Inflammatory macrophage treated with lipopolysaccharide for 1 hour (primary cell): ENCODE data around the gene EFNA5.

Experiments used
- DNase-seq, 2 donors: peaks; one replicate each; pipeline ENCODE4 v3.0.0-alpha.2; 2020 to 2022

Gene EFNA5

DNA sequence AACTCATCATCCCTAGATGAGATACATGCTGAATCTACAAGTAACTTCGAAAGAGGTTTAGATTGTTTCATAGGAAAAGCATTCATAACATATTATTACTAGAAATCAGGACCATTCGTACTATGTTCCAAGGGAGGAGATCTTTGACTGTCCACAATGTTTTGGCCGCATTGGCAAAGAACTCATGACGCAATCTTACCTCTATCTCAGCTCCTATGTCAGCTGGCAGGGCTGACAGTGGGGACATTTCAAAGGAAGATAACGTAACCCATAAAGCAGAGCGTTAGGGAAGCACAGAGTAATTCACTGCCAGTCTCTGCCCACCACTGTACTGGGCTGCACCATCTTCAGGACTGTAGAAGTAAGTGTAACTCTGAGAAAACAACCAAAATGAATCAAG is 69.7 kb downstream of the EFNA5 start:
- no peak for DNase-seq

GRCh38 chr5:107598958-107599357 is 71.8 kb downstream of the EFNA5 start:
- no peak for DNase-seq

DNA sequence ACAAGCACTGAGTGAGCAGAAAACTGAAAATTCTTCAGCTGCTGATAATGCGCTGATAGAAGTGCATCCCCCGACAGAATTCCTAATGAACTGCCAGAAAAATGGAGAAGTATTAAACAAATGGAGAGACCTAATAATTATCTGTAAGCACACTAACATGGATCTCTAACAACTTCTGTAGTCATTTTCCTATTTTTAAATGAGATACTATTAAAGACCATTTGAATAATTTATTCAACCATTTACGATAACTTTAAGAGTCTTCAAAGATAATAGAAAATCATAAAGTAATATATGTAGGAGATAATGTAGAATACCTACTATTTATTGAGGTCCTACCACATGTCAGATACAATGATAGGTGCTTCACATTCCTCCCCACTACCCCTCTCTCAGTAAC is 72.9 kb downstream of the EFNA5 start:
- DNase-seq = no peak

DNA sequence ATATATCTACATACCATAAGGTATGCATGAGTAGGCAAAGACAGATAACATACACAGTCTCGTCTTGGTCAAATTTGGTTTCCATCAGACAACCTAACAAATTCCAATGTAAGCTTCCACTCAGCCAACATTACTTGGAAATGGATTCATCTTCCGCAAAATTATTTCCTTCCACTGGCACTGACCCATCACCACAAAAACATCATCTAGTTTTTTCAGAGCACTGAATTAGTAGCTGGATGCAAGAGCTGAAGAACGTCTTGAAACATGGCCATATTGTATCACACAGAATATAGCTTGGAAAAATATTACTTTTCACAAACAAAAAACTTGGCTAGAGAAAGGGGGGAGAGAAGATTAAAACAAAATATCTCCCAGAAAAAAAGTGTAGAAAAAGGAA is 73.5 kb downstream of the EFNA5 start:
- DNase-seq = no peak

- DNase-seq = no peak
Observed at GRCh38 chr5:107594253-107595045, 76.3 kb downstream of the EFNA5 start.

DNA sequence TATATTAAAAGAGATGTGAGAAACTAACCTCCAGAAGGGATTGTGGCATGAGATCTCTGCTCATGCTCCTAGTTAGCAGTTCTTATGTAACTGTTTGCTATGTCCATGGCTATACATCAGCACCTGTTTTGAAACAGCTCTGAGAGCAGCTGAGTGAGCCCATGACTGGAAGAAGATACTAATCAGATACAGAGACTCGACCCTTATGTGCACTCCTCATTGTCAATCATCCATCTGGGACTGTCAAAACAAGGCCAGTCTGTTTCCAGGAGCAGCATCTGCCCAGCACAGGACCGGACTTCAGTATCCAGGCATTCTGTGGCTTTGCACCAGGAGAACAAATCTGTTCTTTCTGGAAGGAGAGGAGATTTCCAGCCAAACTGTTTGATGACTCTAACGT is 77.7 kb downstream of the EFNA5 start:
- DNase-seq = no peak

DNA sequence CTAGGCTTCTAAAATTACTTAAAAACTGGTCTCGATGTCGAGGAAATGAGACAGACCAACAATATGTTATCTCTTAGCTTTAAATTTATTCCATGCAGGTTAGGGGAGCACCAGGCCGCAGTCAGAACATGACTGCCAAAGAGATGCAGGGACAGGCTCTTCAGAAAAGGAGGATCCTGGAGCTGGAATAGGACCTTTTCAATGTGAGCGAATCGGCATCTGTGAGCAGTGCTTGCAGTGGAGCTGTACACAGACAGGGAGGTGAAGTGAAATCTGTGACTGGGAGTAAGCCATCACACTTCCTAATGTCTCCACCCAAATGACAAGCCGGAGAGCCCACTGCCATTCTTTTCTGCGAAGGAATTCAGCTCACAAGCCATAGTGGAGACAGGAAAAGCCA is 78.2 kb downstream of the EFNA5 start:
- DNase-seq = no peak

GRCh38 chr5:107590686-107591085 is 80.1 kb downstream of the EFNA5 start:
- DNase-seq = no peak

GRCh38 chr5:107589520-107590193 is 81.1 kb downstream of the EFNA5 start:
- DNase-seq = no peak

DNA sequence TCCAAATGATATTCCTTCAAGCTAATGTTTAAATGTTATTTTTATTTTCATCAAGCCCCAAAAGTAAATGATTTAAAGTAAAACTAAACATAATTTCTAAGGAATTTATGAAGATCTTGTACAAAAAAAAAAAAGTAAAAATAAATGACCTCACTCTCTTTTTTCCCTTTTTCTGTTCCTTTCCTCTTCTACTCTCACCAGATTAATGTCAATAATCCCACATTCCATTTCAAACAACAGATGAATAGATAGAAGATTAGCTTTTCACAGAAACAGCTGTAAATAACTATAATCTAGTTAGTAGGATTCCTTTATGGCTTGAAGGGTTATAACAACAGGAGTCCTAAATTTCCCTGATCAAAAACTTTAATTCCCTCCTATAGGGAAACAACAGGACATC is 88.1 kb downstream of the EFNA5 start:
- no peak for DNase-seq

- DNase-seq = no peak
Observed at GRCh38 chr5:107580889-107581820, 89.6 kb downstream of the EFNA5 start.

- no peak for DNase-seq
Observed at GRCh38 chr5:107578051-107578635, 92.6 kb downstream of the EFNA5 start.

DNA sequence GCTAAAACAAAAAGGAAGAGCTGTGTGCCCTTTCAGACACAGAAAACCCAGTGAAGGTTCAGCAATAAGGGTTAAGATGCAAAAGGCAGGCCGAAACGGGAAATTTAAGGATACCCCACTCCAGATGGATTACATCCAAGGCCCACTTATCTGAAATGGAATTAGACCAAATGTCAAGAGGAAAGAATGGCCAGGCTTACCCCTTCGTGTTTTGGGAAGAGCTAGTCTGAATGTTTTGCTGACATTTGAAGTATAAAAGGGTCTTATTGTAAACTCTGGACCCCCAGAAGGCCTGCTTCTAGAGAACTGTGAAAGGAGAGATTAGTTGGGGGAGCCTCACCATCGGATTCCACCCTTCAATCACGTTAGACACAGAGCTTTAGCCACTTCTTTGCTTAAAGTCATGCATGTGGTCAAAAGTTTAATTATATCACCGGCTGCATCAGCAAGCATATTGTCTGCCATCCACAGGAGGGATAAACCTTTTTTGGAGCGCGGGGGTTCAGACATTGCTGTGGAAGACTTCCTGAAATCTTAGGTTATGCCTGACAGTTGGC is 93.3 kb downstream of the EFNA5 start:
- no peak for DNase-seq

- no peak for DNase-seq
Observed at GRCh38 chr5:107576736-107577393, 93.9 kb downstream of the EFNA5 start.

GRCh38 chr5:107576155-107576554 is 94.6 kb downstream of the EFNA5 start:
- DNase-seq = no peak

- DNase-seq = no peak
Observed at GRCh38 chr5:107574287-107574686, 96.5 kb downstream of the EFNA5 start.

GRCh38 chr5:107572715-107573368 is 97.9 kb downstream of the EFNA5 start:
- no peak for DNase-seq

DNA sequence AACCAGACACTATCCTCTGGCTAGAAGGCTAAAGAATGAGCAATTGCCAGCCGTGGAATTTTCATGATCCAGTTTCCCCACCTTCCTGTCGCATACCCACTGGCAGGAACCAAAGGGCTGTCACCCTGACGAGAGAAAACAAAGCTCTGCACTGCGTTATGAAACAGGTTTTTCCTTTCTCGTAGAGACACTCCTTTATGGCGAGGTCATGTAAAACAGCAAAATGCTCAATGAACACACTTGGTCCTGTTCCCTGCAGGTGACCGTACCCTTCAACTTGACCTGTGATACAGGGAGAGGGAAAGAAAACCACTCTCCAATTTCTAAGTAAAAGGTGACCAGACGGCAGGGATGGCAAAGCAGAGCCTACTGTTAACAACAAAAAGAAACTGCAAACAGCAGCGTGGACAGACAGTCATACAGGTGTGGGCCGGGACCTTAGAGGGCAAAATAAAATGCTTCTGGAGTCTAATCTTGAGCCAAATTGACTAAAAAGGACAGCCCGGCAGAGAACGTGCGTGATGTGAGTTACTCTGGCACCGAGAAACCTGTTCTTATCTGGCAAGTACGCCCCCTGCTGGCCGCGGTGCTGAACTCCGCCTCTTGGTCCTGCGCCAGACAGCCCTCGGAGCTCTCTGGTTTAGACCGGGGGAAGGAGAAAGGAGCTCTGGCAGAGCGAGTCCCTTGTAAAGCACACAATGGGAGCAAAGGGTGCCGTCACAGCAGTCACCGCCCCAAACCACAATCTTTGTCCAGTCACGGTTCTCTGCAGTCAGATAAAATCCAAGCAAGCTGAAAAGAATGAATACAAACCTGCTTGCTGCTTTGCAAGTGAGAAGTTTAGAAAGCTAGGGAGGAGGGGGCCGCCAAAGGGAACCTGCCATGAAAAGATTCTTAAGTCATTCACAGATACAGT is 98.9 kb downstream of the EFNA5 start:
- peak; percentile 66 to 97 for DNase-seq

DNA sequence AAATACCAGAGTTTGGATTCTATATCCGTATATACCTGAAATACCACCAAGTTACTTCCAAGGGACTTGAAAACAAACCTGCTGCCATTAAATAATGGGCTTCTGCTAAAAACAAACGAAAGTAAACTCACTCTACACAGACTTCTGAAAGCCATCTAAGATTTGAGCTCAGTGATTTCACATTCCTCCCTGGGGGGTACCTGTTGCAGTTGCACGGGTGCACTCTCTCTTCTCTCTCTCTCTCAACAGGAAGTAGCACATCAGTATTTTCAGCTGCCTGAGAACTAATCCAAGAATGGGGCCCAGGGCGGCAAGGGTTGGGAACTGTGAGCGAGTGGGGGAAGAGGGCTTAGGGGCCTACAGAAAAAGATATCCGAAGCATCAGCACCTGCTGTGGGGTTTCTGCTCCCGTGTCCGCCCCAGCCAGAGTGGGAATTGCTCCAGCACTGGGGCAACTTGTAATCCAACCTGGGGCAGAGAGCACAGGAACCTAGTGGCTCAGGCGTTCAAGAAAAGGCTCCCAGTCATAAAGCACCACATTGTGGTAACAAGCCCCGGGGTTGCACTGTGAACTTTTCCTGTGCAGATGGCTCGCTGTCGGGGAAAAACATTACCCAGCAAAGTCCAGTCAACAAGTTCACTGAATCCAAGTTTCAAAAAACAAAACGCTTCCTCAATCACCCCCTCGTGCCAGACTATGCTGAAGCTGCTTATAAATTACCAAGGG is 99.8 kb downstream of the EFNA5 start:
- peak in 1 of 2 donors; percentile 22 for DNase-seq

GRCh38 chr5:107570181-107570580 is 100.6 kb downstream of the EFNA5 start:
- DNase-seq = no peak
